ENCODE measurements around the gene IL17A.
"Not testable (repeated sequence)": the region's sequence is repeated elsewhere in the genome, so short reads cannot be mapped to it uniquely, and the experiment has no call there.

The IL17A gene

DNA sequence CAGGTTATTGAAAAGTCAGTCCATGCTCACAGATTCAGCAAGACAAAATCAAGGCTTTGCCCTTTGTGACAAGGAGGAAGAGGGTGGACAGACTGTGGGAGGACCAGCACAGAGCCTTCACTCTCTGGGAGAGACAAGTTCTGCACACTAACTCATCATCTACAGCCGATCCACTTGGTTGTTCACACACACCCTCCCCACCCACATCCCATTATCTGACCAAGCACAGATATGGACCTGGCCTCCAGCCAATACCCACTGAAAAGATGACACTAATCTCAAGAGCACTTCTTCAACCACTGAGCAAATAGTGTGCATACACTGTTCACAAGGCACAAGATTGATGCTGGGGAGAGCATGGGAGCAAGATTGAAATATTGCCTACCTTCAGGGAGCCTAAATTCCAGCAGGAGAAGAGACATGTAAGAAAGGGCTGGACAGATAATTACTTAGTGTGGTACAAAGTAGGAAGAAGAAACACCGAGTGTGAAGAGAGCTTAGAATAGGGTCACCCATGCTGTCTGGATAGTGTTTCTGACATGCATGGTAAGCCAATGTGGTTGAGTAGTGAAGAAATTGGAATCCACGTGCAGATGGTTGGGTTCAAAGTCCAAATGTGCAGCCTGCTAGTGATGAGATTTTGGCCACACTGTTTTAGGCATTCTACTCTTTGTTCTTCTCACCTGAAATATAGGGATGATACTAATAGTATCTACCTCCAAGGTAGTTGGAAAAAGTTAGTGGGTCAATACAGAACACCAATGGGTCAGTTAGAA lies 21.7 kb upstream of the IL17A start:
- DNase-seq (ENCODE audit: low read depth): no peak

GRCh38 chr6:52167267-52167666 lies 18.9 kb upstream of the IL17A start:
- no peak for DNase-seq (ENCODE audit: low read depth)

- DNase-seq (ENCODE audit: low read depth): not testable (repeated sequence)
Measured at GRCh38 chr6:52168351-52168750, 17.8 kb upstream of the IL17A start.

GRCh38 chr6:52174118-52174517 lies 12.1 kb upstream of the IL17A start:
- DNase-seq (ENCODE audit: low read depth): no peak

DNA sequence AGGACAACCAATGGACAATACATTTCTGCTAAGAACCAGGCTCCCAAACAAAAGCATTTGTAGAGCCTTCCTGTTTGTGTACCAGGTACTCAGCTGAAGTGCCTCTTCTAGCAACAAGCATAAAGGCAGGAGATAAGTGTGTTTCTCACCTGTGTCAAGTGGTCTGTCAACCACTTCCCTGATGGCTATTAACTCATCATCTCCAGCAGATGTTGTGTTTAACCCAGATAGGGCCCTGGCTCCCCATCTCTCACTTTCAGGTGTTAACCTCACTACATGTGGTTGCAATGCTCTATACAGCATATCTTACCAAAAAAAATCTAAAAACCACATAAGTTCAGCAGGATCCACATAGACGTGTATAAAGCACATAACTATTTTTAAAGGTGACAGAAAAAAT lies 9.6 kb upstream of the IL17A start:
- no peak for DNase-seq (ENCODE audit: low read depth)

- DNase-seq (ENCODE audit: low read depth): no peak
Measured at GRCh38 chr6:52177961-52178360, 8.2 kb upstream of the IL17A start.

GRCh38 chr6:52180787-52181558 lies 5.2 kb upstream of the IL17A start:
- no peak for DNase-seq (ENCODE audit: low read depth)

DNA sequence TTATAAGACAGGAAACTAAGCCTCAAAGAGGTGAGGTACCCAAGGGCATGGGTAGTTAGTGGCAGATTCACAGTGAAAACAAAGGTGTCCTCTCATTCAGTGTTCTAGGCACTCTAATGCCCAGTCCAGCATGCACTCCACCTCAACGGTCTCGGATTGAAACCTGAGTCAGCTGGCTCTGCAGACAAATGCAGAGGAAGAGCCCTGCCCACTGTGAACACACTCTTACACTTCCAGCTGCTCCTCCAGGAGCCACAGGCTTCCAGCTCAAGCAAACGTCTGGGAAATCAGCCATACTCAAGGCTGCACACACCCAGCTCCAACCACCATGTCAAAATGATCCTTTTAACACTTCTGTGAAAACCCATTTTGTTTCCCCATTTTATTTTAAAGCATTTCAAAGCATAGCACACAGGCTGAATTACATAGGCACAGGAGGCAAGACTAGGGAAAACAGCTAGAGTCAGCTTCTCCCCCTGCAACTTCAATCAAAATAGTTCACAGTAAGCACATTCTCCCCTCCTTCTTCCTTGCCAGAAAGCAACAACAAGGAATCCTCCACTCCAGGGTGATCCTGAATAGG lies 3.0 kb upstream of the IL17A start:
- DNase-seq (ENCODE audit: low read depth): no peak

GRCh38 chr6:52186480-52186879 lies 305 bp downstream of the IL17A start:
- DNase-seq (ENCODE audit: low read depth): no peak

DNA sequence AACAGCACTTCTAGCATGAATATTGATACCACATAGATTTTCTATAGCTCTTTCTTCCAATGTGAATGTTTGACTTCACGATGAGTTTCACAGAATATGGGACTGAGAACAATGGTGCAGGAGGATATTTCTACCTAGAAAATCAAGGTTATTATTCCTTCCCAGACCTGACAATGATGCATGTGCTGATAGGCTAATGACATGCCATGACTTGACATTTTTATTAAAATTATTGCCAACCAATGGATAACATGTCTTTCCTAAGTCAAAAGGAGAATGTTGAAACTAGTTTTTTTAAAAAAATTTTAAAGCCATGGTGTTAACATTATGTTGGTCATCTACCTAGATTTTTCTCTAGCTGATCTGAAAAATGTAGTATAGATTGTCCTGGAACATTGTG lies 923 bp downstream of the IL17A start:
- DNase-seq (ENCODE audit: low read depth): no peak

DNA sequence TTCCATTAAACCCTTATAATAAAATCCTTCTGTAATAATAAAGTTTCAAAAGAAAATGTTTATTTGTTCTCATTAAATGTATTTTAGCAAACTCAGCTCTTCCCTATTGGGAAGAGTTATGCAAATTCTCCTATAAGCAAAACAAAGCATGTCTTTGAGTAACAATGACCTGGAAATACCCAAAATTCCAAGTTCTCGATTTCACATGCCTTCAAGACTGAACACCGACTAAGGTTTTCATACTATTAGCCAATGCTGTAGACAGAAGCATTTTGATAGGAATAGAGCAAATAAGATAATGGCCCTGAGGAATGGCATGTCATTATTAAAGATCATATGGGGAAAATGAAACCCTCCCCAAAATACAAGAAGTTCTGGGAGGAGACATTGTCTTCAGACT lies 3.8 kb downstream of the IL17A start:
- DNase-seq (ENCODE audit: low read depth): no peak

GRCh38 chr6:52190409-52190808 lies 4.2 kb downstream of the IL17A start:
- no peak for DNase-seq (ENCODE audit: low read depth)

DNA sequence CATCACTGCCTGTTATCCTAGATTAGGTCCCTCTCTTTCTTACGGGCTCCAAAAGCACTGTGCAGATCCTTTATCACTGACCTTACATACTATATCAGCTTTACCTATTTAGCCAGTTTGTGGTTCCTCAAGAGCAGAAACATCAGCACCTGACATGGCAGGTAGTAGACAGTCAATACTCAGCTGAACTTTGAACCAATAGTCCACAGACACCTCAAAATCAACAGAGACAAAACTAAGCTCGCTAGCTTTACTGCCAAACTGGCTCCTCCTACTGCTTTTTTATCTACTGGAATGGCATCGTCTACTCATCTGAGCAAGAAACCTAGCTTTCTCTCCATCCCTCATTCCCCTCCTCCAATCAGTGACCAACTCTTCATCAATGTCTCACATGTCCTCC lies 5.6 kb downstream of the IL17A start:
- DNase-seq (ENCODE audit: low read depth): no peak

- DNase-seq (ENCODE audit: low read depth): no peak
Measured at GRCh38 chr6:52195886-52196285, 9.7 kb downstream of the IL17A start.

- DNase-seq (ENCODE audit: low read depth): not testable (repeated sequence)
Measured at GRCh38 chr6:52200088-52200487, 13.9 kb downstream of the IL17A start.

- DNase-seq (ENCODE audit: low read depth): no peak
Measured at GRCh38 chr6:52201046-52201445, 14.9 kb downstream of the IL17A start.

DNA sequence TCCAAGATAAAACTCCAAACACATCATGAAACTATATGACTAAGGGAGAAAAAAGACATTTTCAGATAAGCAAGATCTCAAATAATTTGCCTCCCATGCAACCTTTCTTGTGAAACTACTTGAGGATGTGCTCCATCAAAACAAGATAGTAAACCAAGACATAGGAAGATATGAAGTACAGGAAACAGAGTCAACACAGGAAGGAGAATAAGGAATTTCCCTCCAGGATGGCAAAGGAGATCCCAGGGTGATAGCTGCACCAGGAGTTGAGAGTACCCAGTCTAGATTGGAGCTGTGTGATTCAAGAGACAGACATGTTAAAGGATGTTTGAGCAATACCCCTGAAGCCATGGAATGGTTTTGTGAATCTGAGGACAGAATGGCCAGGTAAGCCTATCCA lies 15.3 kb downstream of the IL17A start:
- no peak for DNase-seq (ENCODE audit: low read depth)

DNA sequence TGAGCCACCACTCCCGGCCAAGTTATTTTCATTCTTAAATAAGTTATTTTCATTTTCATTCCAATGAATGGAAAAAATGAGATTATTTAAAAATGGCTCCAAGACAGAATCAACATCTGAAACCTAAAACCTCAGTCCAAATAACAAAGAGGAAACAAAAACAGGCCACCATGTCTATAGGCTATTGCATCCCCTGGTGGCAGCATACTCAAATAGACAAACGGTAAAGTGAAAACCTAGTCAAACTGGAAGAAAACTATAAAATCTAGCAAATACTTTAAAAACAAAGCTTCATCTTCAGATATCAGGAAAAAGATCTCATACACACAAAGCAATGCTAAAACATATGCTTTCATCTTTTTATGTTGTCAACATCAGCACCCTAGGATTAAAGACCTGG lies 20.9 kb downstream of the IL17A start:
- DNase-seq (ENCODE audit: low read depth): no peak

GRCh38 chr6:52208612-52209011 lies 22.4 kb downstream of the IL17A start:
- DNase-seq (ENCODE audit: low read depth): no peak

DNA sequence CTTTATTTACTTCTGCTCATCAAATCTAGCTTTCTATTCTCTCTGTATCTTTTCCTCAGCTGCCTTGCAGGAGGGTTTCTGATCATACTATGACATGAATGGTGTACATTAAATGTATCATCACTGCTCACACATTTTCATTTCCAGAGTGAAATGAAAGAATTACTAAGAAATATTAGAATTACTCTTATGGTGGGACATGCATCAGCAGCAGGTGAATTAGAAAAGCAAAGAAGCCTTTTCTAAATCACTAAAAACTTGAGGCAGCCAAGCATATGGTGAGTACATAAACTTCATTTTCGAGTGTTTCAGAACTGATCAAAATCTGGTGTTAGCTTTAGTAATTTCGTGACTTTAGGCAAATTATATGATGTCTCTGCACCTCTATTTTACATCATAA lies 23.6 kb downstream of the IL17A start:
- no peak for DNase-seq (ENCODE audit: low read depth)

GRCh38 chr6:52210227-52210626 lies 24.1 kb downstream of the IL17A start:
- no peak for DNase-seq (ENCODE audit: low read depth)

DNA sequence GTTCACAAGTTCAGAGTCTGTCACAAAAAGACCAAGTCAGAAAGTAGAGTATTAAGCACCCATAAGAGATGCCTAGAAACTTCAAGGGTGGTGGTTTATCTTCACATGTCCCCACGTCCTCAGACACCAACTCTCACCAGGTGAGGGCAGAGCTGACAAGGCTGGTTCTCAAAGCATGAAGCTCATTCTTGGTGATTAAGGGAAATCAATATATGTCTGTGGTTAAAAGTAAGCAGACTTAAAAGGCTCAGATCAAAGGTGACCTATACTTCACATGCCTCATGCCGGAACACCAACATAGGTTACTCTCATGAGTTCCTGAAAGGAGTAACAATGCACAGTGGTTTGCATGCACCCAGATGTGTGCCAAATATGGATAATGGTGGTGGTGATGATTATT lies 27.0 kb downstream of the IL17A start:
- no peak for DNase-seq (ENCODE audit: low read depth)

- DNase-seq (ENCODE audit: low read depth): no peak
Measured at GRCh38 chr6:52215787-52216186, 29.6 kb downstream of the IL17A start.
